Stimulated activated CD8-positive, alpha-beta memory T cell treated with anti-CD3 and anti-CD28 coated beads, Interleukin-2, amount 100 ng/mL, for 1 hour (primary cell): ENCODE data around the gene SASH1.

Experiments
- DNase-seq, 2 donors: peaks; one replicate each; pipeline ENCODE4 v3.0.0-alpha.2; 2020; ENCODE audit warnings: low read depth in 2 of 2

The SASH1 gene

DNA sequence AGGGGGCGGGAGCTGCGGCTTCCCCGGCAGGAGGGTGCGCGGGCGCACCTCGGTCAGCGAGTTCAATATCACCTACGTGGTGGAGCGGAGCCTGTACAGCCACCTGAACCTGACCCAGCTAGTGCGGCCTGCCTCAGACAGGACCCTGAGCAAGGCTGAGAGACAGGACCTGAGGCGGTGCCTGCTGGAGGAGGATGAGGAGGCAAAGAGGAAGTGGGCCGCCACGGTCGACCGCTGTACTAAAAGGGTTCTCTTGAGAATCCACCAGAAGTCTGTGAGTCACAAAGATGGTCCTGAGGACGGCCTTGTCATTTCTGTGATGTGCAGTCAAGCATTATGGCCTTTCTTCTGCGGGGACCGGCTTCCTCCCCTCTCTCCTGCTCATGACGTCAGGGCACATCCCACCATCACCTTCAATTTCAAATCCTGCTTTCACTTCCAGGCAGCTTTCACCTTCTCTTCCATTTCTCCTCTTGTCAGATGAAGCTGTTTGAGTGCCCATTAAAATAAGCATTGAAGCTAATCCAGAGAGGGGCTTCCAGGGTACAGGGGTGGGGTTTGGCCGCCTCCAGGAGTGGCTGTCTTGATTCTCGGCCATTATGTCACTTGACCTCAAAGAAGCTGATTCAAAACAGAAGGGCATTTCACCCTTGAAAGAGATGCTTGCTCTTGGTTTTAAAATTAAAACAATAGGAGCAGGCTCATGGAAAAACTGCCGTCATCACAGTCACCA is 177.6 kb downstream of the SASH1 start:
- DNase-seq, result no peak

DNA sequence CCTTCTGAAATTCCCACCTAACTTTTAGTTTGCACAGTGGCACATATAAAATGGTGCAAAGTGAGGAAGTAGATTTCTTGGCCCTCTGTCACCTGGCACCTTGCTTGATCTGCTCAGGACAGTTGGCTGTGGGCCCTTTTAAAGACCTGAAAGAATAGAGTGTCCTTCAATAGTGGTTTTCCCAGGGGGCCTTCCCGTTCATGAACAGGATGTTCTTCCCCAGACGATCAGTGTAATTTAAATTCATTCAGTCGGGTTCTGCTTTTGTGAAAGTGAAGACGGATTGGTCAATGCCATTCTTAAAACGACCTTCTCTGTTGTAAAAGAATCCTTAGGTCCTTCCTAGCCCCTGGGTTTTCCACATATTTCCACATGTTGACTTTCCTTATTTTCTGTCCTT is 178.5 kb downstream of the SASH1 start:
- no peak for DNase-seq

DNA sequence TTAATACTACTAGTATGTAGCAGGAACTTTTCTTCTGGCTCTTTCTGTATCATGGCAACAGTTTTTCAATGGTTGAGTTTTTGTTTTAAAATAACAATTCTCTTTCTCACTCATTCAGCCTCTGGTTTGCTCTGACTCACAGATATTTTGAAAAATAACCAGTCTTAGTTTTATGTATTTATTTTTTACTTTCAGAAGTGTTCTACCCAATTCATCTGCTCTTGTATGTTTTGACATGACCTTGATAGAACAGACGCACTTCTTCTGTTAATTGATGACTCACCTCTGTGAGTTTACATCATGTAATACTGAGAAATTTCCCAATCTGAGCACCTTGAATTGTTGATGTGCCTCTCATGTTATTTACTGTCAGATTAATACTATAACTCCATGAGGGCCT is 178.9 kb downstream of the SASH1 start:
- no peak for DNase-seq

DNA sequence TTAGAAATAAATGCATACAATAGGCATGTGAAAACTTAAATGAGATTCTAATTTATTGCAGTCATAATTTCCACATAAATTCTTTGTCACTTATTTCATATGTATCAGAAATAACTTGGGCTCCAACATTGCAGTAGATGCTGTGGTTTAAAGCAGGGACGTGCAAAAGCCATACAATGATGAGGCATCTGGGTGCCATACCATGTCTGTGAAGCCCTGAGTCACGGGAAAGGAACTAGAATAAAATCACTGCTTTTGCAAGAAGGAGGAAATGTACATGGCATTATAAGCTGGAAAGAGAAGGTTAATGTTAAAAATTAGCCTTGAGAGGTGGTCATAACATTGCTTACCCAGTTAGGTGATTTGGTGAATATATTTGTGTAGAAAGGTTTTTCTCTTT is 180.4 kb downstream of the SASH1 start:
- no peak for DNase-seq

DNA sequence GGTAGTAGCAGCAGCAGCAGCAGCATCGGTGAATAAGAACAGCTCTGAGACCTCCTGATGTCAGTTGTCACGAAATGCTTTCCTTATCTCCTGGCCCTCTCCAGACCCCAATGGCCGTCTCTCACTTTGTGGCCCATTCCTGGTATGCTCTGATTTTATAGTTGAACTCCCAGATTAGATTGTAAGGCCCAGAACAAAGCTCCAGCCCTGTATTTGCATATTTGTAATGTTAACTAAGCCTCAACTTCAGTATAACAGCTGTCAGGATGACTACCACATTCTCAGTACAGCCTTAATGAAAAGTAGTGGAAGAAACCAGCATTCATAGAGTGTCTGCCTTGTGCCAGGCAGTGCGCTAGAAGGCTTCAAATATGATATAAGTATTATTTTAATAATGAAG is 180.9 kb downstream of the SASH1 start:
- no peak for DNase-seq

DNA sequence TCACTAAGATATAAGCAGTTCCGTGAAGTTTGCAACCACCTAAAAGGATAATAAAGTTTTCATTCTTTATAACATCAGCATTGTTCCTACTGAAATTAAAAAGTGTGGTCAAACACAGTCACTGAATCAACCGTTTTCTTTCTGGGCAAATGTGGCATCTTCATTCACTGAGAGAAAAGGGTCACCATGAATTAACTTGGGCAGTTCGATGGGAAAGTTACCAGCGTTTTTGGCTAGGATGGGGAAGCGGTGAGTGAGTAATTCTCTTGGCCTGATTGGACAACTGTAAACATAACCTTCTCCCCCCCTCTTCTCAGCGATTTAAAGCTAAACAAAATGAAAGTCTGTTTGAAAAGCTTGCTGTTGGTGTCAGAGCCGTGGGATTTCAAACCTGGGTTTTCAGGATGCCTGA is 181.8 kb downstream of the SASH1 start:
- no peak for DNase-seq

DNA sequence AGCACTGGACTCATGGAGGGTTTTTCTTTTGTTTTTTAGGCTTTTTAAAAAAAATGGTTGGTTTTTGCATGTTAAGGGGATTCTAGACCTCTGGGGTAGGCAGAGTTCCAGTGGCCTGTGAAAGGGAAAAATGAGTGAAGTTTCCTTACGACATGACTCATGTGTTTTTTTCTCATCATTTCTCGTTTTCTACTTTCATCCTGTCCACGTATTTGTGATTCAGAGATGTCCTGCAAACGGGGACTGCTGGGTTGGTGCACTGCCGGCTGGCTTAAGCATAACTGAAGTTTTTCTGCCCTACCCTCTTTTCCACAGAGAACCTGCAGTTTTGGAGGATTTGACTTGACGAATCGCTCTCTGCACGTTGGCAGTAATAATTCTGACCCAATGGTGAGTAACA is 182.3 kb downstream of the SASH1 start:
- DNase-seq, result no peak

DNA sequence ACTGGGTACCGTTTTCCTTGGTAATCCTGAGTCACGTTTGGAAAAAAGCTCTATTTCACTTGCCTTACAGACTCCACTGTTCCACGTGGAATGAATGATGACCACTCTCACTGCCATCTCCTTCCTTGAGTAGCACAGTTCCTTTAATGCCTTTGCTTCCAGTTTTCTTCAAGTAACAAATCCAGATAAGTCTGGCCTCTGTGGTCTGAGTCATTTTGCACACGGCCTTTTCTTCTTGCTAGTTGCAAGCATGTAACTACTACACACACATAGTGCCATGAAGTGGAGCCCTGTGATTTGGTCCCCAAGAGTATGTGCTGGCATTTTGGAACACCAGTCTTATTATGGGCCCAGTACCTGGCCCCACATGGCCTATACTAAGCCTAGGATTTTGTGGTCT is 182.8 kb downstream of the SASH1 start:
- DNase-seq, result no peak

DNA sequence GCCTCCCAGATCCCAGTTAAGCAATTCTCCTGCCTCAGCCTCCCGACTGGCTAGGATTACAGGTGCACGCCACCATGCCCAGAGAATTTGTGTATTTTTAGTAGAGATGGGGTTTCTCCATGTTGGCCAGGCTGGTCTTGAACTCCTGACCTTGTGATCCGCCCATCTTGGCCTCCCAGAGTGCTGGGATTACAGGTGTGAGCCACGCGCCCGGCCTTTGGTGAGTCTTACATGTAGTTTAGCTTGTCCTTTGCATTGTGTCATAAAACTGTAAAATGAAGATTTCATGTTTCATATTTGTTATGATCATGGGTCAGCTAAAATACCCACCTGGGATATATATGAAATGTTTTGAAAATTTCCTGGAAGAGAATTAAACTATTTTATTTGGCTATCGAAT is 183.5 kb downstream of the SASH1 start:
- no peak for DNase-seq

DNA sequence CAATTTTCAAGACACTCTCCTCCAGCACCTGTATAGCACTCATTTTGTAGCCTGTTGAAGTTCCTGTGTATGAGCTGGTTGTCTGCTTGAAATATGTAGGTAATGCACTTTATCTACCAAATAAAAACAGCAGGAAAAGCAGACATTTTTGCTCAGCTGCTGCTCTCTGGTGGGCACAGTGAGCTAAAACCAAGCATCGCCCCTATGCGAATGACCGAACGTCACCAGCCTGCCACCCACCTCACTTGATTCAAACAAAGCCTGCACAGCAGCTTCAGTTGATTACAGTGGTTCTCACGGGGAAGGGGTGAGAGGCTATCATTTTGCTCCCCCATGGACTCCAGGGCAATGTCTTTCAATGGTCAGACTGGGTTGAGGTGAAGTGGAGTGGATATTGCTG is 185.7 kb downstream of the SASH1 start:
- DNase-seq, result no peak

DNA sequence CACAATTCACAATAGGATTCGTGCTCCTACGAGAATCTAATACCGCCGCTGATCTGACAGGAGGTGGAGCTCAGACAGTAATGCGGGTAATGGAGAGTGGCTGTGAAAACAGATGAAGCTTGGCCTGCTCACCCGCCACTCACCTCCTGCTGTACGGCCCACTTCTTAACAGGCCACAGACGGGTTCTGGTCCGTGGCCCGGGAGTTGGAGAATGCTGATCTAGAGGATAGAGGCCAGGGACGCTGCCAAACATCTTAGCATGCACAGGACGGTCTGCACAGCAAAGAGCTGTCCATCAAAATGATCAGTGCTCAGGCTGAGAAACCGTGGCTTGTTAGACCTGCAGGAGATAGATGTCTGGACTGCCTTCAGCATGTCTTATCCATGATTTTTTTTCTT is 186.4 kb downstream of the SASH1 start:
- no peak for DNase-seq

DNA sequence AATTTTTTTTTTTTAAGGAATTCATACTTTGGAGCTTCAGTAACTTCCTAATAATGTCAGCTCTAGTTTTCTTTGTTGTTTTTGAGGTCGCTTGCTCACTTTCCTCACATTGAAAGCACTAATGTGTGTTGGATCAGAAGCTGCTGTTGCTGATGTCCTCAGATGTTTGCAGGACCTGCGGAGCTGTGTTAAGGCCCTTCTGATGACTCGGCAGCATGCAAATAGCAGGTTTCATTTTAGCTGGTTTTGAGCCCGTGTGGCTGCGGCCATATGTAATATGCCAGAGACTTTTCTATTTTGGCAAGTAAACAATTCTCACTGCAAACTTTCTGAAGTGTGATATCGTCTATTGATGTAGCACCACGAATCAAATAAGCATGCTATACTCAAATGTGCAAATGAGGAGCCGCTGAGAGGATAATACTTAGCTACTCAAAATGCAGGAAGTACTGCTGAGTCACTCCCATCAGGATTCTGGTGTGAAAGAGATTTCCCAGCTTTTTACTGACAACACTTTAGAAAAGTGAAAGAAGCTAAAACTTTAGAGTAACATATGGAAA is 187.8 kb downstream of the SASH1 start:
- DNase-seq, result no peak

DNA sequence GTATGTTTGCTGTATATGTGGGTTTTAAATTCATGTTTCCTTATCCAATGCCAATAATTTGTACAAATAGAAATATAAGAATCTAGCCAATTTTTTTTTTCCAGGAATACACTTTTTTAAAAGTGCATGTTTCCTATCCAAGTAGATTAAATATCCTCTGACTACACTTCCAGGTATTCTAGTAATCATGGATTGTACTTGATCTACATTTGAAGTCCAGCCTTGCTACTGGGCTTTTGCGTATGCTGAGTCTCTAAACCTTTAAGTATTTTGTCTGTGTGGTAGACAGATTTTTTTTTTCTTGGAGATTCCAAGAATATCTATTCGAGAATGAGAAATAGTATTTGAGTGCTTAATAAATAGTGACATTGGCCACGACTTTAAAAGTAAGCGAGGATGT is 188.3 kb downstream of the SASH1 start:
- DNase-seq, result no peak

DNA sequence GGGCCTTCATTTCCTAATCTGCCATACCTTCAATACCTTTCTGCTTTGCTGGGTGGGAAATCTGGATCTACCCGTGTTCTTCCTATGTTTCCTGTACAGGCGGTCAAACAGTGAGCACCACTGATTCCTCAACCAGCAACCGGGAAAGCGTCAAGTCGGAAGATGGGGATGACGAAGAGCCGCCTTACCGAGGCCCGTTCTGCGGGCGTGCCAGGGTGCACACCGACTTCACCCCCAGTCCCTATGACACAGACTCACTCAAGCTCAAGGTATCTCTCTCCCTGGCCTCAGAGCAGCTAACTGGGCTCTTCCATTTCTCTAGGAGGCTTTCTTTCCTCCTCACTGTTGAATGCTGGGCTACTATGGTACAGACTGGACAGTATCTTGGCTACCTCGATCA is 190.1 kb downstream of the SASH1 start:
- DNase-seq, result no peak

DNA sequence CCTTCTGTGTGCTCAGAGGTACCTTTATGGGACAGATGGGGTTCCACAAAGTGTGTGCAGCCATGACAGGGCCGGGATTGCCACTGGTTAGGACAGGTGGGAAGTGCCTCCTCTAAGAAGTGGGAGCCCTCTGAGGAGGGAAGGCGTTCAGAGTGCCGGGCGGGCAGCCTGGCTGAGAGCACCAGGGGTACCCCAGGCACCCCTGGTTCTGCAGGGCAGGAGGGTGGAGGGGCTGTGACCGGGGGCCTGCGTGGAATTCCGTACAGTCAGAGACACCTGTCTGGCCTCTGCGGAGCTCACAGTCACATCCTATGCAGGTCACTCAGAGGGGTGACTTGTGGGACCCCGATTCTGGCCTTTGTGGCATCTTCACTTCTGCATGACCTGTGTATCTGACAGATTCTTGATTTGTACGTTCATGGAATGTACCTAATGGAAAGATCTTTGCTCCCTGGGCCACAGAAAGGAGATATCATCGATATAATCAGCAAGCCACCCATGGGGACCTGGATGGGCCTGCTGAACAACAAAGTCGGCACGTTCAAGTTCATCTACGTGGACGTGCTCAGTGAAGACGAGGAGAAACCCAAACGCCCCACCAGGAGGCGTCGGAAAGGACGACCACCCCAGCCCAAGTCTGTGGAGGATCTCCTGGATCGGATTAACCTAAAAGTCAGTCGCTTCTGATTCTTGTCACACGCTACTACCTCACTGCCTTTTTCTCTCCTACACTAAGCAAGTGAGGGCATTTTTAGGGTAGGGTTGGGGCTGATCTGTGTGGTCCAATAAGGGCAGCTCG is 190.9 kb downstream of the SASH1 start:
- no peak for DNase-seq

DNA sequence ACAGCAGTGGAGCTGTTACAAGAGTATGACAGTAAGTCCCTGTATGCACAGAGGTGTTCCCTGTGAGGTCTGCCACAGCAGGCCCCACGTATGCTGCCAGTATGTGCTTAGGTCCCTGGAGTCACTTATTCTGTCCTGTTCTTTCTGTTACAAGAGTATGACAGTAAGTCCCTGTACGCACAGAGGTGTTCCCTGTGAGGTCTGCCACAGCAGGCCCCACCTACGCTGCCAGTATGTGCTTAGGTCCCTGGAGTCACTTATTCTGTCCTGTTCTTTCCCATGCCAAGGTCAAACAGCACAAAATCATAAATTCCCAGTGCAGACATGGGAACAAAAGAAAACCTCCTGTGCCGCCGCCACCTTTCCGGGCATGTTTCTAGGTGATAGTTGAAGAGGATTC is 192.2 kb downstream of the SASH1 start:
- DNase-seq, result no peak

DNA sequence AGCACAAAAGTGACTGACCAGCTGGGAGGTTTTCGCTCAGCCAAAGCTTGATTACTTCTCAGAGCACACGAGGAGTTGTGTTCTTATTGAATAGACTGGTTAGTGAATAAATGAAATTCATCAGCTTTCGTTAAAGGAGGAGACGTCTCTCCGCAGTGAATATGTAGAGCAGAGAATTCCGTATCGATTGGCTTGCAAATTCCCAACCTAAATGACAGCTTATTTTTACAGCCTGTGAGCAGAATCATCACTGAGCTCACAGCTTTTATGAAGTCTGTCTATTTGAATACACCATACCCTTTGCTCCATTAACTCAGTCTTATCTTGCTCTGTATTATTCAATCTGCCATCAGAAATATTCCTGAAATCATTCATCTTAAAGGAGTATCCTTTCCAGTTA is 192.7 kb downstream of the SASH1 start:
- DNase-seq, result no peak

DNA sequence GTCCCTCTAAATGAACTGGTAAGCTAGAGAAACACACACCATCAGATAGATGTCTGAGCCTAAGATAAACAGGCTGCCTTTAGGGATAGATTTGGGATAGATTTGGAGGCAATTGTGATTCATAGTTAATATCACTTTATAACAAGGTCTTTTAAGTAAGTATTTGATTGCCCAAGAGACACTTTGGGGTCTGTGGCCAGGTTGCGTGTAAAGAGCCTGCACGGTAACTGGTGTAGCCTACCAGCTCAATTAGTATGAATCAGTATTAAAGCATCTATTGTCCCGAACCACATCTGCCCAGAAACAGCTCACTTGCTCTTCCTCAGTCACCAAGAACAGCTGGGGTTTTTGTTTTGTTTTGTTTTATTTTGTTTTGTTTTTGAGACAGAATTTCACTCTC is 193.3 kb downstream of the SASH1 start:
- no peak for DNase-seq

DNA sequence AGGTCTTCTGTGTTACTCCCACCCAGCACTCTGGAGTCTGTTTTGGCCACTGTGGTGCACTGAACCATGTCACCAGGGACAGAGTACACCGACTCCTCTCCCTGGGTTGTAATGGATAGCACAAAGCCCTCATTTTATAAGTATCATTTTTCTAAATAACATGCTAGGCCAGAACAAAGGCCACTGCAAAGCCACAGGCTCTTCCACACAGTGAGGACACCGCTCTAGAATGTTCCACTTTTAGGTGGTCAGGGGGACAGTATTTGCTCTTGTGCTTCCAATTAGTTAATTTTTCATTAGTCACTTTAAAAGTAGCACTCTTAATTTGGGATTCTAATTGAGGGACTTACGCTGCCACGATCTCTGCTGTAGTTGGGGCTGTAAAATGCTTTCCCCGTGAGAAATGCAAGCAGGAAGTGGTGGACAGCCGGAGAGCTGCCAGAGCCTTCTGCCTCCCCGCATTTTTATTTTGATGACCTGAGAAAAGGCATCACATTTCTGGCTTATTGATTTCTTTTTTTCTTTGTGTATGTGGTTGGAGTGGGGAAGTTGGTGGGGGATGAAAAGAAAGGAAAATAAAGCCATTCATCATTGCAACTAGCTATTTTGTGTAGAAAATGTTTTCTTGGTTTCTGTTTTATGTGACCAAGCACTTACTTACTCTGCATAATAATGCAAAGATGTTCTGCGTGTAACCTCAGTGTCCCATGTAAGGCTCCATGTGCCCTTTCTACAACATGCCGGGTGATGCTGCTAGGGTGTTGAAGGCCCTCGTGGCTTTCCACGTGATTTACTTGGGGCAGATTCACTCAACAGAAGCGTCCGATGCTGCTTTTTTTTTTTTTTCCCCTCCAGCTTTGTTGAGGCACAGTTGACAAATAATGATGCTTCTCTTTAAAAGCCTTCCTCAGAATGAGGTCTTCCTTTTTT is 195.9 kb downstream of the SASH1 start:
- DNase-seq, result no peak

DNA sequence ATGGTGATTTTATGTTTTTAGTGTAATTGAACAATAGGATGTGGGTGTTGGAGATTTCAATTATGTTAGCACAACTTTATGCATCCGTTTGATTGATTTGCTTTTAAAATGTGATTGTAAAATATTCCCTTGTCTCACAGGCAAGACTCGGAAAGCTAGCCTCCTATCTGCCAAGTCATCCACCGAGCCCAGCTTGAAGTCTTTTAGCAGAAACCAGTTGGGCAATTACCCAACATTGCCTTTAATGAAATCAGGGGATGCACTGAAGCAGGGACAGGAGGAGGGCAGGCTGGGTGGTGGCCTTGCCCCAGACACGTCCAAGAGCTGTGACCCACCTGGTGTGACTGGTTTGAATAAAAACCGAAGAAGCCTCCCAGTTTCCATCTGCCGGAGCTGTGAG is 200.9 kb downstream of the SASH1 start:
- DNase-seq, result no peak

DNA sequence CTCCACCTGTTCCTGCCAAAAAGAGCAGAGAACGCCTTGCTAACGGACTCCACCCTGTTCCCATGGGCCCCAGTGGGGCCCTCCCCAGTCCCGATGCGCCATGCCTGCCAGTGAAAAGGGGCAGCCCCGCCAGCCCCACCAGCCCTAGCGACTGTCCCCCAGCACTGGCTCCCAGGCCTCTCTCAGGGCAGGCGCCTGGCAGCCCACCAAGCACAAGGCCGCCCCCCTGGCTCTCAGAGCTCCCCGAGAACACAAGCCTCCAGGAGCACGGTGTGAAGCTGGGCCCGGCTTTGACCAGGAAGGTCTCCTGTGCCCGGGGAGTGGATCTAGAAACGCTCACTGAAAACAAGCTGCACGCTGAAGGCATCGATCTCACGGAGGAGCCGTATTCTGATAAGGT is 201.8 kb downstream of the SASH1 start:
- DNase-seq, result no peak

DNA sequence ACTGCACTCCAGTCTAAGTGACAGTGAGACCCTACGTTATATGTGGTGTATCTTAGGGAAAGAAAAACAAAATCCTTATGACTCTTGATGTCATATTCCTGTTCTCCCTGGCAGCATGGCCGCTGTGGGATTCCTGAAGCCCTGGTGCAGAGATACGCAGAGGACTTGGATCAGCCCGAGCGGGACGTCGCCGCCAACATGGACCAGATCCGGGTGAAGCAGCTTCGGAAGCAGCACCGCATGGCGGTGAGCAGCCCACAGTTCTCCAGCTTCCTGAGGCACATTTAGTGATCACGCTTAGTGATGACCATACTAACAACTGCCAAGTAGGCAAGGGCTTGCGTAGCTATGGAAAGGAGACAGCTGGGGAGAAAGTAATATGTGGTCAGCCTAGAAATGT is 203.3 kb downstream of the SASH1 start:
- DNase-seq, result no peak
